HEK293 (cell line): Measurements from ENCODE around the gene ARF4.

ENCODE experiments used
- GFI1B ChIP-seq: fragments of 450-650 bp; formaldehyde crosslinking; IDR thresholded peaks from 2 replicates; pipeline ENCODE4 v1.5.1; 2016; ENCODE audit warnings: missing biosample characterization, missing genetic modification characterization
- GLIS1 ChIP-seq: fragments of 450-650 bp; formaldehyde crosslinking; IDR thresholded peaks from 2 replicates; pipeline ENCODE4 v1.5.1; 2016; ENCODE audit warnings: missing biosample characterization, missing genetic modification characterization
- IKZF3 ChIP-seq: fragments of 450-650 bp; IDR thresholded peaks from 2 replicates; pipeline ENCODE4 v1.5.0; 2018; ENCODE audit warnings: missing biosample characterization, mild to moderate bottlenecking, missing genetic modification characterization, moderate library complexity
- MYNN ChIP-seq: fragments of 450-650 bp; formaldehyde crosslinking; IDR thresholded peaks from 2 replicates; pipeline ENCODE4 v1.5.1; 2016; ENCODE audit warnings: missing biosample characterization, missing genetic modification characterization, borderline replicate concordance
- PBX3 ChIP-seq: sonication (generic); formaldehyde crosslinking; IDR thresholded peaks from 2 replicates; pipeline ENCODE4 v1.8.1; 2022; ENCODE audit warnings: mild to moderate bottlenecking, moderate library complexity, missing genetic modification reagents
- PRDM1 ChIP-seq: fragments of 450-650 bp; formaldehyde crosslinking; IDR thresholded peaks from 2 replicates; pipeline ENCODE4; 2016; ENCODE audit warnings: missing biosample characterization, missing genetic modification characterization
- SP2 ChIP-seq: fragments of 450-650 bp; formaldehyde crosslinking; IDR thresholded peaks from 2 replicates; pipeline ENCODE4 v1.5.1; 2016; ENCODE audit warnings: missing biosample characterization, missing genetic modification characterization
- YY2 ChIP-seq: fragments of 450-650 bp; formaldehyde crosslinking; IDR thresholded peaks from 2 replicates; pipeline ENCODE4 v1.5.1; 2016; ENCODE audit warnings: missing biosample characterization, missing genetic modification characterization
- ZBTB17 ChIP-seq: fragments of 450-650 bp; formaldehyde crosslinking; IDR thresholded peaks from 2 replicates; pipeline ENCODE4 v1.5.1; 2016; ENCODE audit warnings: missing biosample characterization, missing genetic modification characterization
- ZBTB44 ChIP-seq: fragments of 450-650 bp; IDR thresholded peaks from 2 replicates; pipeline ENCODE4 v1.5.1; 2018; ENCODE audit warnings: missing biosample characterization, mild to moderate bottlenecking, missing genetic modification characterization
- ZBTB48 ChIP-seq: fragments of 450-650 bp; formaldehyde crosslinking; IDR thresholded peaks from 2 replicates; pipeline ENCODE4 v1.5.1; 2016; ENCODE audit warnings: missing biosample characterization, missing genetic modification characterization
- ZBTB8A ChIP-seq: fragments of 450-650 bp; formaldehyde crosslinking; IDR thresholded peaks from 2 replicates; pipeline ENCODE4 v1.5.1; 2016; ENCODE audit warnings: missing biosample characterization, missing genetic modification characterization
- ZFP3 ChIP-seq: fragments of 450-650 bp; formaldehyde crosslinking; IDR thresholded peaks from 2 replicates; pipeline ENCODE4 v1.5.1; 2016; ENCODE audit warnings: low read depth, missing biosample characterization, missing genetic modification characterization
- ZIC2 ChIP-seq: fragments of 450-650 bp; formaldehyde crosslinking; IDR thresholded peaks from 2 replicates; pipeline ENCODE4 v1.5.1; 2016; ENCODE audit warnings: missing biosample characterization, missing genetic modification characterization
- ZNF10 ChIP-seq: fragments of 450-650 bp; formaldehyde crosslinking; IDR thresholded peaks from 2 replicates; pipeline ENCODE4 v1.5.1; 2017; ENCODE audit warnings: missing biosample characterization, missing genetic modification characterization
- ZNF138 ChIP-seq: fragments of 450-650 bp; formaldehyde crosslinking; IDR thresholded peaks from 2 replicates; pipeline ENCODE4 v1.5.1; 2016; ENCODE audit warnings: missing biosample characterization, missing genetic modification characterization, borderline replicate concordance
- ZNF157 ChIP-seq: fragments of 450-650 bp; formaldehyde crosslinking; IDR thresholded peaks from 2 replicates; pipeline ENCODE4 v1.5.1; 2016; ENCODE audit warnings: missing biosample characterization, missing genetic modification characterization
- ZNF169 ChIP-seq: fragments of 450-650 bp; formaldehyde crosslinking; IDR thresholded peaks from 2 replicates; pipeline ENCODE4 v1.5.1; 2016; ENCODE audit warnings: missing biosample characterization, missing genetic modification characterization
- ZNF266 ChIP-seq: fragments of 450-650 bp; formaldehyde crosslinking; IDR thresholded peaks from 2 replicates; pipeline ENCODE4 v1.5.1; 2016; ENCODE audit warnings: missing biosample characterization, missing genetic modification characterization, low read depth
- ZNF280C ChIP-seq: fragments of 450-650 bp; formaldehyde crosslinking; IDR thresholded peaks from 2 replicates; pipeline ENCODE4 v1.5.1; 2016; ENCODE audit warnings: missing biosample characterization, missing genetic modification characterization
- ZNF394 ChIP-seq: fragments of 450-650 bp; formaldehyde crosslinking; IDR thresholded peaks from 2 replicates; pipeline ENCODE4 v1.5.1; 2016; ENCODE audit warnings: missing biosample characterization, missing genetic modification characterization, mild to moderate bottlenecking, moderate library complexity, borderline replicate concordance
- ZNF510 ChIP-seq: fragments of 450-650 bp; formaldehyde crosslinking; IDR thresholded peaks from 2 replicates; pipeline ENCODE4 v1.5.1; 2018; ENCODE audit warnings: mild to moderate bottlenecking, missing genetic modification characterization, missing biosample characterization; ENCODE audit not compliant: insufficient replicate concordance
- ZNF530 ChIP-seq: fragments of 450-650 bp; formaldehyde crosslinking; IDR thresholded peaks from 2 replicates; pipeline ENCODE4 v1.5.1; 2016; ENCODE audit warnings: low read depth, missing biosample characterization, missing genetic modification characterization
- ZNF558 ChIP-seq: fragments of 450-650 bp; formaldehyde crosslinking; IDR thresholded peaks from 2 replicates; pipeline ENCODE4 v1.5.1; 2016; ENCODE audit warnings: missing biosample characterization, missing genetic modification characterization
- ZNF585B ChIP-seq: fragments of 450-650 bp; formaldehyde crosslinking; IDR thresholded peaks from 2 replicates; pipeline ENCODE4 v1.5.1; 2016; ENCODE audit warnings: missing biosample characterization, missing genetic modification characterization
- ZNF596 ChIP-seq: fragments of 450-650 bp; IDR thresholded peaks from 2 replicates; pipeline ENCODE4 v1.5.0; 2018; ENCODE audit warnings: missing biosample characterization, mild to moderate bottlenecking, missing genetic modification characterization, moderate library complexity
- ZNF658 ChIP-seq: fragments of 450-650 bp; formaldehyde crosslinking; IDR thresholded peaks from 2 replicates; pipeline ENCODE4; 2016; ENCODE audit warnings: missing biosample characterization, missing genetic modification characterization
- ZXDB ChIP-seq: fragments of 450-650 bp; formaldehyde crosslinking; IDR thresholded peaks from 2 replicates; pipeline ENCODE4 v1.5.1; 2016; ENCODE audit warnings: missing biosample characterization, missing genetic modification characterization
- TF ChIP-seq, protein P1 (sequence below): fragments of 450-650 bp; formaldehyde crosslinking; IDR thresholded peaks from 2 replicates; pipeline ENCODE4 v1.5.1; 2016; ENCODE audit warnings: missing biosample characterization, missing genetic modification characterization
- TF ChIP-seq, protein P2 (sequence below): fragments of 450-650 bp; formaldehyde crosslinking; IDR thresholded peaks from 2 replicates; pipeline ENCODE4 v1.5.1; 2016; ENCODE audit warnings: missing biosample characterization, missing genetic modification characterization
- TF ChIP-seq, protein P3 (sequence below): fragments of 450-650 bp; formaldehyde crosslinking; IDR thresholded peaks from 2 replicates; pipeline ENCODE4 v1.5.1; 2017; ENCODE audit warnings: missing biosample characterization, missing genetic modification characterization

The ARF4 gene

GRCh38 chr3:57544181-57545125 is 52.7 kb downstream of the ARF4 start, which contains the start of gene DNAH12 (continued):
- TF ChIP-seq IKZF3 (tag by site-specific recombination), result 0 out of 2 replicates have a peak, but pooled peaks have one; percentile 26
- TF ChIP-seq ZBTB17 (tag by site-specific recombination), result 0 out of 2 replicates have a peak, but pooled peaks have one; percentile 17
- TF ChIP-seq SP2, result no peak
- TF ChIP-seq ZBTB44 (tag by site-specific recombination), result 0 out of 2 replicates have a peak, but pooled peaks have one; percentile 12
- TF ChIP-seq YY2 (tag by site-specific recombination), result no peak
- 0 out of 2 replicates have a peak, but pooled peaks have one; percentile 13 for TF ChIP-seq MYNN (tag by site-specific recombination)
- TF ChIP-seq PRDM1, result peak; percentile 61; the same call in 1 of the 2 replicates
- no peak for TF ChIP-seq ZNF280C (tag by site-specific recombination)
- no peak for TF ChIP-seq ZNF558
- no peak for TF ChIP-seq ZNF658 (tag by site-specific recombination)
- TF ChIP-seq ZNF157, result no peak
- no peak for TF ChIP-seq ZNF596 (tag by site-specific recombination)
- no peak for TF ChIP-seq ZFP3 (tag by site-specific recombination)
- no peak for TF ChIP-seq ZNF585B (tag by site-specific recombination)
- TF ChIP-seq ZNF394, result peak; percentile 68; the same call in 1 of the 2 replicates
- TF ChIP-seq ZBTB8A (tag by site-specific recombination), result no peak
- TF ChIP-seq, protein P1, sequence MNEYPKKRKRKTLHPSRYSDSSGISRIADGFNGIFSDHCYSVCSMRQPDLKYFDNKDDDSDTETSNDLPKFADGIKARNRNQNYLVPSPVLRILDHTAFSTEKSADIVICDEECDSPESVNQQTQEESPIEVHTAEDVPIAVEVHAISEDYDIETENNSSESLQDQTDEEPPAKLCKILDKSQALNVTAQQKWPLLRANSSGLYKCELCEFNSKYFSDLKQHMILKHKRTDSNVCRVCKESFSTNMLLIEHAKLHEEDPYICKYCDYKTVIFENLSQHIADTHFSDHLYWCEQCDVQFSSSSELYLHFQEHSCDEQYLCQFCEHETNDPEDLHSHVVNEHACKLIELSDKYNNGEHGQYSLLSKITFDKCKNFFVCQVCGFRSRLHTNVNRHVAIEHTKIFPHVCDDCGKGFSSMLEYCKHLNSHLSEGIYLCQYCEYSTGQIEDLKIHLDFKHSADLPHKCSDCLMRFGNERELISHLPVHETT (tag by site-specific recombination), result no peak
- TF ChIP-seq ZXDB (tag by site-specific recombination), result no peak
- TF ChIP-seq GLIS1 (tag by site-specific recombination), result peak; percentile 91
- TF ChIP-seq, protein P2, sequence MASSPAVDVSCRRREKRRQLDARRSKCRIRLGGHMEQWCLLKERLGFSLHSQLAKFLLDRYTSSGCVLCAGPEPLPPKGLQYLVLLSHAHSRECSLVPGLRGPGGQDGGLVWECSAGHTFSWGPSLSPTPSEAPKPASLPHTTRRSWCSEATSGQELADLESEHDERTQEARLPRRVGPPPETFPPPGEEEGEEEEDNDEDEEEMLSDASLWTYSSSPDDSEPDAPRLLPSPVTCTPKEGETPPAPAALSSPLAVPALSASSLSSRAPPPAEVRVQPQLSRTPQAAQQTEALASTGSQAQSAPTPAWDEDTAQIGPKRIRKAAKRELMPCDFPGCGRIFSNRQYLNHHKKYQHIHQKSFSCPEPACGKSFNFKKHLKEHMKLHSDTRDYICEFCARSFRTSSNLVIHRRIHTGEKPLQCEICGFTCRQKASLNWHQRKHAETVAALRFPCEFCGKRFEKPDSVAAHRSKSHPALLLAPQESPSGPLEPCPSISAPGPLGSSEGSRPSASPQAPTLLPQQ, result no peak
- no peak for TF ChIP-seq ZNF530
- no peak for TF ChIP-seq PBX3
- TF ChIP-seq ZNF510, result no peak
- no peak; the same call in 1 of the 2 replicates for TF ChIP-seq GFI1B
- no peak for TF ChIP-seq ZNF138
- TF ChIP-seq, protein P3, sequence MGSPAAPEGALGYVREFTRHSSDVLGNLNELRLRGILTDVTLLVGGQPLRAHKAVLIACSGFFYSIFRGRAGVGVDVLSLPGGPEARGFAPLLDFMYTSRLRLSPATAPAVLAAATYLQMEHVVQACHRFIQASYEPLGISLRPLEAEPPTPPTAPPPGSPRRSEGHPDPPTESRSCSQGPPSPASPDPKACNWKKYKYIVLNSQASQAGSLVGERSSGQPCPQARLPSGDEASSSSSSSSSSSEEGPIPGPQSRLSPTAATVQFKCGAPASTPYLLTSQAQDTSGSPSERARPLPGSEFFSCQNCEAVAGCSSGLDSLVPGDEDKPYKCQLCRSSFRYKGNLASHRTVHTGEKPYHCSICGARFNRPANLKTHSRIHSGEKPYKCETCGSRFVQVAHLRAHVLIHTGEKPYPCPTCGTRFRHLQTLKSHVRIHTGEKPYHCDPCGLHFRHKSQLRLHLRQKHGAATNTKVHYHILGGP (tag by site-specific recombination), result 0 out of 2 replicates have a peak, but pooled peaks have one; percentile 20
- peak; percentile 35; the same call in 1 of the 2 replicates for TF ChIP-seq ZIC2
- TF ChIP-seq ZNF266 (tag by site-specific recombination), result no peak
- no peak for TF ChIP-seq ZNF10 (tag by site-specific recombination)
- TF ChIP-seq ZNF169 (tag by site-specific recombination), result no peak
- no peak for TF ChIP-seq ZBTB48 (tag by site-specific recombination)
